WERI-Rb-1 (cell line): ENCODE results near the gene TTC19.

ENCODE experiments used
- DNase-seq: peaks from one replicate; pipeline ENCODE4 v3.0.0-alpha.2; 2020
- H3K27ac ChIP-seq: fragments of 250-450 bp; sonication (Bioruptor Pico); 2 replicates; pipeline ENCODE4 v1.5.1; 2020; ENCODE audit warnings: mild to moderate bottlenecking, moderate library complexity
- H3K27me3 ChIP-seq: fragments of 250-450 bp; sonication (Bioruptor Pico); 2 replicates; pipeline ENCODE4 v1.5.1; 2021; ENCODE audit warnings: mild to moderate bottlenecking, low read depth, moderate library complexity; ENCODE audit not compliant: insufficient read depth, severe bottlenecking
- H3K36me3 ChIP-seq: fragments of 250-450 bp; sonication (Bioruptor Pico); 2 replicates; pipeline ENCODE4 v1.5.1; 2020; ENCODE audit warnings: mild to moderate bottlenecking, moderate library complexity
- H3K4me3 ChIP-seq: 2 replicates; pipeline ENCODE4 v1.5.1; 2011; ENCODE audit warnings: low read depth, mild to moderate bottlenecking, control low read depth, low read length
- H3K9me3 ChIP-seq: fragments of 250-450 bp; sonication (Bioruptor Pico); 2 replicates; pipeline ENCODE4 v1.5.1; 2021; ENCODE audit warnings: mild to moderate bottlenecking, moderate library complexity; ENCODE audit not compliant: severe bottlenecking
- CTCF ChIP-seq: IDR thresholded peaks from 2 replicates; pipeline ENCODE4 v1.5.1; 2011; ENCODE audit warnings: low read depth, mild to moderate bottlenecking, control low read depth, inconsistent platforms, low read length

The TTC19 gene

GRCh38 chr17:16026895-16027294 is 27.3 kb downstream of the TTC19 start:
- peaks cover 91% of the 10 kb centered on the region for H3K36me3 ChIP-seq
- H3K27ac ChIP-seq = no peak overlapping the region
- no peak for TF ChIP-seq CTCF

GRCh38 chr17:16027708-16028584 is 28.3 kb downstream of the TTC19 start:
- H3K27ac ChIP-seq = no peak overlapping the region
- no peak for DNase-seq
- no peaks in the 10 kb centered on the region for H3K9me3 ChIP-seq
- H3K27me3 ChIP-seq = no peaks in the 10 kb centered on the region
- H3K36me3 ChIP-seq = peaks cover 92% of the 10 kb centered on the region
- TF ChIP-seq CTCF = no peak
- no peak overlapping the region for H3K4me3 ChIP-seq

More at GRCh38 chr17:16026895-16027294, 27.3 kb downstream of the TTC19 start:
- no peaks in the 10 kb centered on the region for H3K27me3 ChIP-seq
- no peak for DNase-seq
- H3K4me3 ChIP-seq = no peak overlapping the region
- no peaks in the 10 kb centered on the region for H3K9me3 ChIP-seq

DNA sequence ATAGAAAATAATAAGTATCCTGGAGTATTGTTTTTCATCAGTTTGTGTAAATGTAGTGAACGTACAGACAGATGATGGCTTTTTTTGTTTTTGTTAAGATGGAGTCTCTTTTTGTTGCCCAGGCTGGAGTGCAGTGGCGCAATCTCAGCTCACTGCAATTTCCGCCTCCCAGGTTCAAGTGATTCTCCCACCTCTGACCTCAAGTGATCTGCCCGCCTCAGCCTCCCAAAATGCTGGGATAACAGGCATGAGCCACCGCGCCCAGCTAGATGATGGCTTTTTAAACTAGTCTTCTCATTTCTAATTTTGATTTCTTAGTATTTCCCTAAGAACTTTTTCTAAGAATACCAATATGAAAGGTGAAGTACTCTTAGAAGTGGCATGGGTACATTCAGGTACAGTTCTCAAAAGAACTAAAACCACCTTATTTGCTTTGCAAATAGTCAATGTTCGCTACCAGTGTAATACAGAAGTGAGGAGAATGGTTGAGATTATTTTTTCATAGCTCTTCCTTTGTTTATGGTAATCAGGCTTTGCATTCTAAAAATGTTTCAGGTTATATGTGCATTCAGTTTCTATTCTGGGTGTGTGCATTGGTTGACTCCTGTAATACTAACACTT is 34.2 kb downstream of the TTC19 start:
- no peak for DNase-seq
- Histone ChIP-seq H3K27me3 (no peaks in the 10 kb centered on the region), H3K27ac (no peak overlapping the region), H3K4me3 (no peak overlapping the region), H3K9me3 (no peaks in the 10 kb centered on the region), H3K36me3 (peaks cover 85% of the 10 kb centered on the region)
- no peak for TF ChIP-seq CTCF

- TF ChIP-seq CTCF = no peak
- no peak for DNase-seq
- Histone ChIP-seq H3K9me3 (no peaks in the 10 kb centered on the region), H3K27me3 (no peaks in the 10 kb centered on the region), H3K27ac (no peak overlapping the region), H3K36me3 (peaks cover 79% of the 10 kb centered on the region), H3K4me3 (no peak overlapping the region)
Measured at GRCh38 chr17:16036261-16036660, 36.6 kb downstream of the TTC19 start.

- no peak for TF ChIP-seq CTCF
- Histone ChIP-seq H3K27ac (no peak overlapping the region), H3K9me3 (no peaks in the 10 kb centered on the region), H3K27me3 (no peaks in the 10 kb centered on the region), H3K4me3 (no peak overlapping the region), H3K36me3 (peaks cover 70% of the 10 kb centered on the region)
- no peak for DNase-seq
Measured at GRCh38 chr17:16037636-16038035, 38.0 kb downstream of the TTC19 start.
